Upper lobe of left lung (tissue), 6 donors: ENCODE data around the gene MARCKS. TPM values are rescaled to one million over a fixed set of nuclear protein-coding genes. Genes with fewer than 3 reads are reported as not detected.
A peak's percentile ranks its signal among the peaks of the same experiment; 100 is the strongest.
"Not testable (repeated sequence)": the region's sequence is repeated elsewhere in the genome, so short reads cannot be mapped to it uniquely, and the experiment has no call there.

Source experiments
- ATAC-seq, 2 donors: fragments of 200-7000 bp; cut with Tn5 transposase; one replicate each; pipeline ENCODE4 v1.9.1; 2022; ENCODE audit warnings: mild to moderate bottlenecking in 2 of 2, moderate library complexity in 2 of 2; ENCODE audit not compliant: low FRiP score in 2 of 2
- DNase-seq, 2 donors: peaks; one replicate each; pipeline ENCODE4 v3.0.0-alpha.2; 2019 to 2020
- H3K27ac ChIP-seq, 4 donors: fragments of 200-600 bp; sonication (generic); one replicate each; pipeline ENCODE4 v1.5.1; 2016 to 2019
- H3K27me3 ChIP-seq, 4 donors: fragments of 200-600 bp; sonication (generic); one replicate each; pipeline ENCODE4 v1.5.1; 2017 to 2019
- H3K36me3 ChIP-seq, 4 donors: fragments of 200-600 bp; sonication (generic); one replicate each; pipeline ENCODE4 v1.5.1; 2016 to 2019
- H3K4me1 ChIP-seq, 4 donors: fragments of 200-600 bp; sonication (generic); one replicate each; pipeline ENCODE4 v1.5.1; 2018 to 2019
- H3K4me3 ChIP-seq, 4 donors: fragments of 200-600 bp; sonication (generic); one replicate each; pipeline ENCODE4 v1.5.1; 2017 to 2019; ENCODE audit warnings: mild to moderate bottlenecking in 2 of 4, moderate library complexity in 1 of 4
- H3K9me3 ChIP-seq, 4 donors: fragments of 200-600 bp; sonication (generic); one replicate each; pipeline ENCODE4 v1.5.1; 2018 to 2019
- EP300 ChIP-seq, 4 donors: sonication (generic); formaldehyde crosslinking; IDR thresholded peaks; one replicate each; pipeline ENCODE4 v1.5.1; 2017; ENCODE audit warnings: antibody characterized with exemption in 4 of 4, control low read depth in 2 of 4
- POLR2A ChIP-seq, 4 donors: fragments of 450-650 bp; IDR thresholded peaks; one replicate each; pipeline ENCODE4 v1.5.1; 2016 to 2017; ENCODE audit warnings: antibody characterized with exemption in 4 of 4, mild to moderate bottlenecking in 2 of 4
- POLR2AphosphoS5 ChIP-seq, 2 donors: sonication (generic); formaldehyde crosslinking; IDR thresholded peaks; one replicate each; pipeline ENCODE4 v1.5.1; 2017; ENCODE audit warnings: antibody characterized with exemption in 2 of 2
- WGBS, 2 donors: methylation state at CpG; one replicate each; pipeline ENCODE4 v1.1.5; 2017 to 2018; 5-methylcytosine and 5-hydroxymethylcytosine counted together
- total RNA-seq, 6 donors: library from RNA; depleted of rRNA in 4 of 6; stranded (reverse); fragments of >200 nt in 4 of 6; gene quantifications; one replicate each; pipeline versions ENCODE4 v1.1.0 to v1.2.1, GENCODE V29; 2016 to 2021
- TF ChIP-seq, protein P1 (sequence below), 6 experiments: fragments of 450-650 bp in 4 of 6; fragments of 200-600 bp in 2 of 6; sonication (generic) in 2 of 6; IDR thresholded peaks; one replicate each; pipeline ENCODE4 v1.5.1; 2016 to 2019; ENCODE audit warnings: antibody characterized with exemption in 6 of 6
- donor health status: DM: no; HTN: no; CAD: no; lungs with moderate emphysema.
- donor health status: DM: no; HTN: yes; CAD: no; lungs with severe emphysema.

The MARCKS gene
- total RNA-seq, 6 donors from 2014 or later, result 26.3 to 85.8 (median 42.2) TPM

- no peak for DNase-seq
- TF ChIP-seq POLR2AphosphoS5 (IDR thresholded peaks at IDR 0.05), result no peak
- no peak for TF ChIP-seq POLR2A (IDR thresholded peaks at IDR 0.05)
- no peak for TF ChIP-seq EP300 (IDR thresholded peaks at IDR 0.05)
- TF ChIP-seq, protein P1, sequence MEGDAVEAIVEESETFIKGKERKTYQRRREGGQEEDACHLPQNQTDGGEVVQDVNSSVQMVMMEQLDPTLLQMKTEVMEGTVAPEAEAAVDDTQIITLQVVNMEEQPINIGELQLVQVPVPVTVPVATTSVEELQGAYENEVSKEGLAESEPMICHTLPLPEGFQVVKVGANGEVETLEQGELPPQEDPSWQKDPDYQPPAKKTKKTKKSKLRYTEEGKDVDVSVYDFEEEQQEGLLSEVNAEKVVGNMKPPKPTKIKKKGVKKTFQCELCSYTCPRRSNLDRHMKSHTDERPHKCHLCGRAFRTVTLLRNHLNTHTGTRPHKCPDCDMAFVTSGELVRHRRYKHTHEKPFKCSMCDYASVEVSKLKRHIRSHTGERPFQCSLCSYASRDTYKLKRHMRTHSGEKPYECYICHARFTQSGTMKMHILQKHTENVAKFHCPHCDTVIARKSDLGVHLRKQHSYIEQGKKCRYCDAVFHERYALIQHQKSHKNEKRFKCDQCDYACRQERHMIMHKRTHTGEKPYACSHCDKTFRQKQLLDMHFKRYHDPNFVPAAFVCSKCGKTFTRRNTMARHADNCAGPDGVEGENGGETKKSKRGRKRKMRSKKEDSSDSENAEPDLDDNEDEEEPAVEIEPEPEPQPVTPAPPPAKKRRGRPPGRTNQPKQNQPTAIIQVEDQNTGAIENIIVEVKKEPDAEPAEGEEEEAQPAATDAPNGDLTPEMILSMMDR (IDR thresholded peaks at IDR 0.05), result no peak
- 58 to 70% methylated on average over 3 of the region's 3 CpGs for WGBS, 2 donors
Measured at GRCh38 chr6:113908801-113909200, 51.7 kb downstream of the MARCKS start.

DNA sequence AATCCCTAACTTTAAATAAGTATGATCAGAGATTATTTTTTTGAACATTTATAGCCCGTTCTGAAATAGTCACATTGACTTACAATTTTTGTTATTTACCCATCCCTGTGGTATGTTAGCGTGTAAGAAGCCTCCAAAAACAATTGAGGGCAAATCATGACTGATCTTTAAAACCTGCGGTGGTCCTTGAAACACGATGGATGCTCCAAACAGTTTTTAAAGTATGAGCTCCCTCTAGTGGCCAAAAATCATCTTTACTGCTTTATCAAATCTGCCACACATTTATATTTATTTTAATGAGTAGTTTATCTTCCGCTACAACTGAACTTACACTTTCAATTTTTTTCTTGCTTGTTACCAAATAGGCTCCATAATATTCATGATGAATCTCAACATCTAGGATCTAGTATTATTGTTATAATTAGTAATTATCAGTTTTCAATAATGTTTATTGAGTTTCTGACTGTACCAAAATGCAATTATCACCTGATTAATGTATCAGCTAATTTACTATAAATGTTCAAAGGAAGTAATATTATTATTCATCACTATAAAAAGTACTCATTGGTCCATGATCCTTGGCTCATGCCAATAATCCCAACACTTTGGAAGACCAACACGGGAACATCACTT is 52.2 kb downstream of the MARCKS start:
- Histone ChIP-seq H3K27ac (no peak overlapping the region), H3K4me1 (peaks cover 0 to 4% (median 0%) of the 10 kb centered on the region in 4 donors), H3K4me3 (no peak overlapping the region), H3K36me3 (no peaks in the 10 kb centered on the region), H3K9me3 (no peaks in the 10 kb centered on the region), H3K27me3 (no peaks in the 10 kb centered on the region)
- DNase-seq, result no peak
- TF ChIP-seq, protein P1 (IDR thresholded peaks at IDR 0.05), result peak in 5 of 6 experiments; percentile 52 to 76 (median 63)
- TF ChIP-seq EP300 (IDR thresholded peaks at IDR 0.05), result no peak
- WGBS, 2 donors, result 17 to 21% methylated on average over 6 of the region's 6 CpGs
- peak in 1 of 2 donors; percentile 72 for ATAC-seq

More at GRCh38 chr6:113908801-113909200, 51.7 kb downstream of the MARCKS start:
- Histone ChIP-seq H3K4me1 (peaks cover 0 to 4% (median 0%) of the 10 kb centered on the region in 4 donors), H3K27me3 (no peaks in the 10 kb centered on the region), H3K36me3 (no peaks in the 10 kb centered on the region), H3K4me3 (no peak overlapping the region), H3K9me3 (no peaks in the 10 kb centered on the region), H3K27ac (no peak overlapping the region)
- ATAC-seq, result no peak

DNA sequence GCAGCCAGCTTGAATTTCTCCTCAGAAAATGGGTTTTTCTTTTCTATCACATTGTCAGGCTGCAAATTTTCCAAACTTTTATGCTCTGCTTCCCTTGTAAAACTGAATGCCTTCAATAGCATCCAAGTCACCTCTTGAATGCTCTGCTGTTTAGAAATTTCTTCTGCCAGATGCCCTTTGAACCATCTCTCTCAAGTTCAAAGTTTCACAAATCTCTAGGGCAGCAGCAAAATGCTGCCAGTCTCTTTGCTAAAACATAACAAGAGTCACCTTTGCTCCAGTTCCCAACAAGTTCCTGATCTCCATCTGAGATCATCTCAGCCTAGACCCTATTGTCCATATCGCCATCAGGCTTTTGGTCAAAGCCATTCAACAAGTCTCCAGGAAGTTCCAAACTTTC is 53.1 kb downstream of the MARCKS start:
- H3K27me3 ChIP-seq, H3K4me3 ChIP-seq, DNase-seq, H3K27ac ChIP-seq, ATAC-seq, H3K9me3 ChIP-seq, H3K4me1 ChIP-seq, H3K36me3 ChIP-seq: not testable (repeated sequence)
- WGBS, 2 donors, result 42 to 75% methylated on average over 1 of the region's 1 CpG

Other genes starting within 250 kb of the MARCKS start
- gene HDAC2, start 113.8 kb downstream of the MARCKS start, total RNA-seq, result 100 to 1,000 TPM in 1 of 6 donors, 10 to 100 TPM in 5; 19.9 to 125 (median 44.0) TPM